Tibial nerve (tissue), 4 donors: Measurements from ENCODE around the gene AFAP1.

Experiments used
- CTCF ChIP-seq, 5 experiments: fragments of 200-600 bp in 3 of 5; fragments of 450-650 bp in 2 of 5; sonication (generic) in 3 of 5; IDR thresholded peaks; one replicate each; pipeline ENCODE4 v1.5.1; 2016 to 2019; ENCODE audit warnings: antibody characterized with exemption in 5 of 5, mild to moderate bottlenecking in 3 of 5, moderate library complexity in 2 of 5
- EP300 ChIP-seq, 2 donors: sonication (generic); formaldehyde crosslinking; IDR thresholded peaks; one replicate each; pipeline ENCODE4 v1.6.1; 2017; ENCODE audit warnings: antibody characterized with exemption in 2 of 2, mild to moderate bottlenecking in 1 of 2
- POLR2A ChIP-seq, 2 donors: fragments of 450-650 bp; IDR thresholded peaks; one replicate each; pipeline ENCODE4 v1.6.1; 2017; ENCODE audit warnings: antibody characterized with exemption in 2 of 2, mild to moderate bottlenecking in 2 of 2, moderate library complexity in 2 of 2

- no peak for TF ChIP-seq CTCF (IDR thresholded peaks at IDR 0.05)
- TF ChIP-seq EP300 (IDR thresholded peaks at IDR 0.05) = no peak
- TF ChIP-seq POLR2A (IDR thresholded peaks at IDR 0.05) = no peak
These were observed 75.6 kb downstream of the AFAP1 start for GRCh38 chr4:7863911-7864681.
